ENCODE measurements around the gene HSPA1A. TPM values are rescaled to one million over a fixed set of nuclear protein-coding genes. Genes with fewer than 3 reads are reported as not detected.
"Not testable (repeated sequence)": the region's sequence is repeated elsewhere in the genome, so short reads cannot be mapped to it uniquely, and the experiment has no call there.

Gene HSPA1A
- total and polyA plus RNA-seq, 10 donors: 16.4 to 384 (median 122) TPM

DNA sequence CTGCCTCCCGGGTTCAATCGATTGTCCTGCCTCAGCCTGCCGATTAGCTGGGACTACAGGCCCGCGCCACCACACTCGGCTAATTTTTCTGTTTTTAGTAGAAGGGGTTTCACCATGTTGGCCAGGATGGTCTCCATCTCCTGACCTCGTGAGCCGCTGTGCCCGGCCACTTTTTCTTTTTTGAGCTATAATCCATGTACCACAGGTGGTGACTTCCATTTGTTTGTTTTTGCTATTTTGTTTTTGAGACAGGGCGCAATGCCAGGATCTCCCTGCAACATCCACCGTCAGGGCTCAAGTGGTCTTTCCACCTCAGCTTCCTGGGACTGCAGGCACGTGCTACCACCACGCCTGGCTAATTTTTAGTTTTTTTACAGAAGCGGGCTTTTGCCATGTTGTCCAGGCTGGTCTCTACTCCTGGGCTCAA, 20.7 kb downstream of the HSPA1A start:
- H3K36me3 ChIP-seq: peaks cover 0 to 51% (median 41%) of the 10 kb centered on the region in 6 donors
- intact Hi-C loops (cut with DNase I; ENCODE audit: low total_unique reads): no loop called here
- peak overlapping the region; percentile 92 to 98 (median 96) for H3K27ac ChIP-seq
- H3K9me3 ChIP-seq: no peaks in the 10 kb centered on the region
- peak; percentile 56 for DNase-seq
- H3K27me3 ChIP-seq (replicated peaks in 1 of 7): no peaks in the 10 kb centered on the region
- peak overlapping the region; percentile 71 to 92 (median 79) for H3K4me3 ChIP-seq
- 7 to 21% (median 11%) methylated on average over 14 of the region's 14 CpGs for WGBS, 5 donors
- TF ChIP-seq, protein P1, sequence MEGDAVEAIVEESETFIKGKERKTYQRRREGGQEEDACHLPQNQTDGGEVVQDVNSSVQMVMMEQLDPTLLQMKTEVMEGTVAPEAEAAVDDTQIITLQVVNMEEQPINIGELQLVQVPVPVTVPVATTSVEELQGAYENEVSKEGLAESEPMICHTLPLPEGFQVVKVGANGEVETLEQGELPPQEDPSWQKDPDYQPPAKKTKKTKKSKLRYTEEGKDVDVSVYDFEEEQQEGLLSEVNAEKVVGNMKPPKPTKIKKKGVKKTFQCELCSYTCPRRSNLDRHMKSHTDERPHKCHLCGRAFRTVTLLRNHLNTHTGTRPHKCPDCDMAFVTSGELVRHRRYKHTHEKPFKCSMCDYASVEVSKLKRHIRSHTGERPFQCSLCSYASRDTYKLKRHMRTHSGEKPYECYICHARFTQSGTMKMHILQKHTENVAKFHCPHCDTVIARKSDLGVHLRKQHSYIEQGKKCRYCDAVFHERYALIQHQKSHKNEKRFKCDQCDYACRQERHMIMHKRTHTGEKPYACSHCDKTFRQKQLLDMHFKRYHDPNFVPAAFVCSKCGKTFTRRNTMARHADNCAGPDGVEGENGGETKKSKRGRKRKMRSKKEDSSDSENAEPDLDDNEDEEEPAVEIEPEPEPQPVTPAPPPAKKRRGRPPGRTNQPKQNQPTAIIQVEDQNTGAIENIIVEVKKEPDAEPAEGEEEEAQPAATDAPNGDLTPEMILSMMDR (IDR thresholded peaks at IDR 0.05 in 8 of 11, conservative IDR thresholded peaks at IDR 0.05 in 3 of 11): no peak
- H3K4me1 ChIP-seq: peaks cover 45 to 80% (median 75%) of the 10 kb centered on the region in 6 donors

DNA sequence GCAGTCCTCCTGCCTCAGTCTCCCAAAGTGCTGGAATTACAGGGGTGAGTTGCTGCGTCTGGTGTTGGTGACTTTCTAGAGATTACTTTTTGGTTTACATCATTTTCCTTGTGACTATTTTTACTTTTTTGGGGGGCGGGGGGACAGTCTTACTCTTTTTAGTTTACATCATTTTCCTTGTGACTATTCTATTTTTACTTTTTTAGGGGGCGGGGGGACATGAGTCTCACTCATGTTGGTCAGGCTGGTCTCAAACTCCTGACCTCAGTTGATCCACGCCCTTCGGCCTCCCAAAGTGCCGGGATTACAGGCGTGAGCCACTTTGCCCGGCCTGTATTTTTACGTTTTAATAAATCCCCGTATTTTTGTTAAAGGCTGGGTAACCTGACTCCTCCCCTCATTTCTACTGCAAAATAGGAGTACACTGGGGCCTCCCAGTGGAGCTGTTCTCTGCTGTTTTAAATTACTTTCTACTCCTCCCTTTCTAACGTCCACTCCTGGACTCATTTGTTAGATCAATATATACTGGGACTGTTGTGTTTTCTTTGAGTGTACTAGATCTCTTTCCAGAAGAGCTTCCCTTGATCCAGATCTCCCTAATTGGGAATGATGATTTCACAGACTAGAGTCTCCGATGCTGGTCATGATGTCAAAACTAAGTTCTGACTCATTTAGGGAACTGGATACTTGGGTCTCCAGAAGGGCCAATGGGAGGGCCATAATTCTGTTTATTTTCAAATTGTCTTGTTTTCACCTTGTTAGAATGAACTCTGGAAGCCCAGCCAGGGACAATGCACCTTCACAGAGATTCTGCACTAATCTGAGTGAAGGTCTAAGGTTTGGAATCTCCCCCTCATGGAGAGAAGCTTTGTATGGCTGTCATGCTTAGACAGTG, 21.4 kb downstream of the HSPA1A start:
- intact Hi-C loops (cut with DNase I; ENCODE audit: low total_unique reads): no loop called here
- Histone ChIP-seq H3K4me3 (peak overlapping the region; percentile 71 to 92 (median 79)), H3K27me3 (replicated peaks in 1 of 7) (no peaks in the 10 kb centered on the region), H3K27ac (peak overlapping the region; percentile 92 to 98 (median 96)), H3K4me1 (peaks cover 38 to 73% (median 69%) of the 10 kb centered on the region in 6 donors), H3K36me3 (peaks cover 0 to 58% (median 46%) of the 10 kb centered on the region in 6 donors), H3K9me3 (no peaks in the 10 kb centered on the region)
- TF ChIP-seq POLR2A (IDR thresholded peaks at IDR 0.05) (no peak), POLR2AphosphoS5 (IDR thresholded peaks at IDR 0.05) (no peak)
- TF ChIP-seq, protein P1 (IDR thresholded peaks at IDR 0.05 in 8 of 11, conservative IDR thresholded peaks at IDR 0.05 in 3 of 11): no peak
- 16 to 26% (median 20%) methylated on average over 12 of the region's 12 CpGs for WGBS, 5 donors
- no peak for DNase-seq

DNA sequence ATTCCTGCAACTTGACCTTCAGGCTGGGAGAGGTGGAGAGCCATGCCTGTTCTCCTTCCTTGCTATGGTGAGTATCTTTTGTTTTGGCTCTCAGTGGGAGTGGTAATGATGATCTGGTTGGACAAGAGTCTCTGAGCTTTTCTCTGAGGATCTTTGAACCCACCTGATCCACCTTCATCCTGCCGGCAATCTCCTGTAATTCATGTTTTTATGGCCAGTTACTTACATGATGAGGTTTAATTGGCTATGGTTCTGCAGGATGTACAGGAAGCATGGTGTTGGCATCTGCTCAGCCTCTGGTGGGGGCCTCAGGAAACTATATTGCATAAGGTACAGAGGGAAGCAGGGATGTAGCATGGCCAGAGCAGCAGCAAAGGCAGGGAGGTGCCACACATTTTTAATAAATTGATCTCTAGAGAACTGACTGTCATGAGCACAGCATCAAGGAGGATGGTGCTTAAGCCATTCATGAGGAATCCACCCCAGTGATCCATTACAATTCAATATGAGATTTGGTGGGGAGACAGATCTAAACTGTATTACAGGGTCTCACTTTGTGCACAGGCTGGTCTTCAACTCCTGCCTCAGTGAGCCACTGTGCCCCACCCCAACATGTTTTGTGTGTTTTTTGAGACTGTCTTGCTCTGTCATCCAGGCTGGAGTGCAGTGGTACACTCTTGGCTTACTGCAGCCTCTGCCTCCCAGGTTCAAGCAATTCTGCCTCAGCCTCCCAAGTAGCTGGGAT, 22.2 kb downstream of the HSPA1A start:
- TF ChIP-seq, protein P1 (IDR thresholded peaks at IDR 0.05 in 8 of 11, conservative IDR thresholded peaks at IDR 0.05 in 3 of 11): no peak
- TF ChIP-seq POLR2AphosphoS5 (IDR thresholded peaks at IDR 0.05): no peak
- no peak for TF ChIP-seq POLR2A (IDR thresholded peaks at IDR 0.05)
- Histone ChIP-seq H3K9me3 (no peaks in the 10 kb centered on the region), H3K27me3 (replicated peaks in 1 of 7) (no peaks in the 10 kb centered on the region), H3K36me3 (peaks cover 0 to 66% (median 47%) of the 10 kb centered on the region in 6 donors), H3K4me1 (peaks cover 38 to 65% (median 61%) of the 10 kb centered on the region in 6 donors), H3K4me3 (peak overlapping the region in 7 of 8 donors; percentile 15 to 90 (median 79)), H3K27ac (peak overlapping the region in 7 of 8 donors; percentile 94 to 98 (median 96))
- 0 to 17% (median 8%) methylated on average over 1 of the region's 1 CpG for WGBS, 5 donors
- intact Hi-C loops (cut with DNase I; ENCODE audit: low total_unique reads): no loop called here
- peak; percentile 5 for DNase-seq

DNA sequence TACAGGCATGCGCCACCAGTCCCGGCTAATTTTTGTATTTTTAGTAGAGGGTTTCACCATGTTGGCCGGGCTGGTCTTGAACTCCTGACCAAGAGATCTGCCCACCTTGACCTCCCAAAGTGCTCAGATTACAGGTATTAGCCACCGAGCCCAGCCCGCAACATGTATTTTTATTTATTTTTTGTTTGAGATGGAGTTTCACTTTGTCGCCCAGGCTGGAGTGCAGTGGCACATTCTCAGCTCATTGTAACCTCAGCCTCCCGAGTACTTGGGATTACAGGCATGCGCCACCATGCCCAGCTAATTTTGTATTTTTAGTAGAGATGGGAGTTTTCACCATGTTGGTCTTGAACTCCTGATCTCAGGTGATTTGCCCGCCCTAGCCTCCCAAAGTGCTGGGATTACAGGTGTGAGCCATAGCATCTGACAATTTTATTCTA, 22.8 kb downstream of the HSPA1A start:
- Histone ChIP-seq H3K27ac (peak overlapping the region in 4 of 8 donors; percentile 94 to 97 (median 95)), H3K4me1 (peaks cover 34 to 59% (median 55%) of the 10 kb centered on the region in 6 donors), H3K36me3 (peaks cover 0 to 72% (median 47%) of the 10 kb centered on the region in 6 donors), H3K4me3 (peak overlapping the region in 5 of 8 donors; percentile 9 to 90 (median 79))
- H3K27me3 ChIP-seq (replicated peaks in 1 of 7); intact Hi-C loops (cut with DNase I; ENCODE audit: low total_unique reads); H3K9me3 ChIP-seq: not testable (repeated sequence)
- DNase-seq: peak; percentile 20
- 75 to 88% (median 77%) methylated on average over 9 of the region's 9 CpGs for whole genome bisulfite sequencing, 5 donors

Measured in spleen (tissue), 11 donors.